ENCODE results near the gene TPPP2. TPM values are rescaled to one million over a fixed set of nuclear protein-coding genes. Genes with fewer than 3 reads are reported as not detected.

TPPP2 gene
- total and polyA plus RNA-seq, 10 of the 15 experiments (the other 5 are each of a cell fraction or from before 2014, with no cell fraction given): not detected

DNA sequence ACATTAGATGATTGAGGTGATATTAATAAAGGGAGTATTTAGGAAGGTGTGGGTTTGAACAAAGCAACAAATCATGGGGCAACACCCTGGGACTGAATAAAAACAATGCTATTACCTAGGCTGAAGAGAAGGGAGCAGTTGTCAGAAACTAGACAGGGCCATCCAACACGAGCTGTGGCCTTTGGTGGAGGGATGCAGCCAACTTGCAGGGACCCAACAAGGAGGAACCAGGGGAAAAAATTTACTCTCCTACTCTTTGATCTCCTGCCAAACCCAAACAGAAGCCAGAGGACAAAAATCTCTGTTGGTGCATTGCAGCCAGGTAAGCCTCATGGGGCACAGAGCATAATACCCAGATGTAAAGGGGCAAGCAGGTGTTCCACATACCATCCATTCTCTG lies 18.9 kb upstream of the TPPP2 start:
- TF ChIP-seq HCFC1 (IDR thresholded peaks at IDR 0.05; ENCODE audit: low read length) (no peak), FOXK2 (IDR thresholded peaks at IDR 0.05) (no peak), MEF2A (IDR thresholded peaks at IDR 0.05; ENCODE audit: insufficient read depth, low read depth, low read length) (no peak), IRF4 (IDR thresholded peaks at IDR 0.05; ENCODE audit: low read depth, low read length) (no peak), SUPT20H (IDR thresholded peaks at IDR 0.05; ENCODE audit: borderline replicate concordance, control insufficient read depth, low read depth, low read length) (no peak), MYB (IDR thresholded peaks at IDR 0.05; ENCODE audit: borderline replicate concordance, low read depth, low read length) (no peak), MTA3 (IDR thresholded peaks at IDR 0.05; ENCODE audit: borderline replicate concordance, low read length) (no peak), ZNF24 (IDR thresholded peaks at IDR 0.05) (no peak), SRF (IDR thresholded peaks at IDR 0.05; ENCODE audit: low read depth in 2 of 2, low read length in 2 of 2) (no peak), LARP7 (IDR thresholded peaks at IDR 0.05) (no peak), ZNF384 (IDR thresholded peaks at IDR 0.05; ENCODE audit: borderline replicate concordance, low read depth, low read length) (no peak), NR2C1 (IDR thresholded peaks at IDR 0.05) (no peak)
- TF ChIP-seq, protein P1, sequence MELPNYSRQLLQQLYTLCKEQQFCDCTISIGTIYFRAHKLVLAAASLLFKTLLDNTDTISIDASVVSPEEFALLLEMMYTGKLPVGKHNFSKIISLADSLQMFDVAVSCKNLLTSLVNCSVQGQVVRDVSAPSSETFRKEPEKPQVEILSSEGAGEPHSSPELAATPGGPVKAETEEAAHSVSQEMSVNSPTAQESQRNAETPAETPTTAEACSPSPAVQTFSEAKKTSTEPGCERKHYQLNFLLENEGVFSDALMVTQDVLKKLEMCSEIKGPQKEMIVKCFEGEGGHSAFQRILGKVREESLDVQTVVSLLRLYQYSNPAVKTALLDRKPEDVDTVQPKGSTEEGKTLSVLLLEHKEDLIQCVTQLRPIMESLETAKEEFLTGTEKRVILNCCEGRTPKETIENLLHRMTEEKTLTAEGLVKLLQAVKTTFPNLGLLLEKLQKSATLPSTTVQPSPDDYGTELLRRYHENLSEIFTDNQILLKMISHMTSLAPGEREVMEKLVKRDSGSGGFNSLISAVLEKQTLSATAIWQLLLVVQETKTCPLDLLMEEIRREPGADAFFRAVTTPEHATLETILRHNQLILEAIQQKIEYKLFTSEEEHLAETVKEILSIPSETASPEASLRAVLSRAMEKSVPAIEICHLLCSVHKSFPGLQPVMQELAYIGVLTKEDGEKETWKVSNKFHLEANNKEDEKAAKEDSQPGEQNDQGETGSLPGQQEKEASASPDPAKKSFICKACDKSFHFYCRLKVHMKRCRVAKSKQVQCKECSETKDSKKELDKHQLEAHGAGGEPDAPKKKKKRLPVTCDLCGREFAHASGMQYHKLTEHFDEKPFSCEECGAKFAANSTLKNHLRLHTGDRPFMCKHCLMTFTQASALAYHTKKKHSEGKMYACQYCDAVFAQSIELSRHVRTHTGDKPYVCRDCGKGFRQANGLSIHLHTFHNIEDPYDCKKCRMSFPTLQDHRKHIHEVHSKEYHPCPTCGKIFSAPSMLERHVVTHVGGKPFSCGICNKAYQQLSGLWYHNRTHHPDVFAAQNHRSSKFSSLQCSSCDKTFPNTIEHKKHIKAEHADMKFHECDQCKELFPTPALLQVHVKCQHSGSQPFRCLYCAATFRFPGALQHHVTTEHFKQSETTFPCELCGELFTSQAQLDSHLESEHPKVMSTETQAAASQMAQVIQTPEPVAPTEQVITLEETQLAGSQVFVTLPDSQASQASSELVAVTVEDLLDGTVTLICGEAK (IDR thresholded peaks at IDR 0.05; ENCODE audit: borderline replicate concordance): no peak
- TF ChIP-seq, protein P2, sequence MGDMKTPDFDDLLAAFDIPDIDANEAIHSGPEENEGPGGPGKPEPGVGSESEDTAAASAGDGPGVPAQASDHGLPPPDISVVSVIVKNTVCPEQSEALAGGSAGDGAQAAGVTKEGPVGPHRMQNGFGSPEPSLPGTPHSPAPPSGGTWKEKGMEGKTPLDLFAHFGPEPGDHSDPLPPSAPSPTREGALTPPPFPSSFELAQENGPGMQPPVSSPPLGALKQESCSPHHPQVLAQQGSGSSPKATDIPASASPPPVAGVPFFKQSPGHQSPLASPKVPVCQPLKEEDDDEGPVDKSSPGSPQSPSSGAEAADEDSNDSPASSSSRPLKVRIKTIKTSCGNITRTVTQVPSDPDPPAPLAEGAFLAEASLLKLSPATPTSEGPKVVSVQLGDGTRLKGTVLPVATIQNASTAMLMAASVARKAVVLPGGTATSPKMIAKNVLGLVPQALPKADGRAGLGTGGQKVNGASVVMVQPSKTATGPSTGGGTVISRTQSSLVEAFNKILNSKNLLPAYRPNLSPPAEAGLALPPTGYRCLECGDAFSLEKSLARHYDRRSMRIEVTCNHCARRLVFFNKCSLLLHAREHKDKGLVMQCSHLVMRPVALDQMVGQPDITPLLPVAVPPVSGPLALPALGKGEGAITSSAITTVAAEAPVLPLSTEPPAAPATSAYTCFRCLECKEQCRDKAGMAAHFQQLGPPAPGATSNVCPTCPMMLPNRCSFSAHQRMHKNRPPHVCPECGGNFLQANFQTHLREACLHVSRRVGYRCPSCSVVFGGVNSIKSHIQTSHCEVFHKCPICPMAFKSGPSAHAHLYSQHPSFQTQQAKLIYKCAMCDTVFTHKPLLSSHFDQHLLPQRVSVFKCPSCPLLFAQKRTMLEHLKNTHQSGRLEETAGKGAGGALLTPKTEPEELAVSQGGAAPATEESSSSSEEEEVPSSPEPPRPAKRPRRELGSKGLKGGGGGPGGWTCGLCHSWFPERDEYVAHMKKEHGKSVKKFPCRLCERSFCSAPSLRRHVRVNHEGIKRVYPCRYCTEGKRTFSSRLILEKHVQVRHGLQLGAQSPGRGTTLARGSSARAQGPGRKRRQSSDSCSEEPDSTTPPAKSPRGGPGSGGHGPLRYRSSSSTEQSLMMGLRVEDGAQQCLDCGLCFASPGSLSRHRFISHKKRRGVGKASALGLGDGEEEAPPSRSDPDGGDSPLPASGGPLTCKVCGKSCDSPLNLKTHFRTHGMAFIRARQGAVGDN (IDR thresholded peaks at IDR 0.05): no peak
- TF ChIP-seq, protein P3, sequence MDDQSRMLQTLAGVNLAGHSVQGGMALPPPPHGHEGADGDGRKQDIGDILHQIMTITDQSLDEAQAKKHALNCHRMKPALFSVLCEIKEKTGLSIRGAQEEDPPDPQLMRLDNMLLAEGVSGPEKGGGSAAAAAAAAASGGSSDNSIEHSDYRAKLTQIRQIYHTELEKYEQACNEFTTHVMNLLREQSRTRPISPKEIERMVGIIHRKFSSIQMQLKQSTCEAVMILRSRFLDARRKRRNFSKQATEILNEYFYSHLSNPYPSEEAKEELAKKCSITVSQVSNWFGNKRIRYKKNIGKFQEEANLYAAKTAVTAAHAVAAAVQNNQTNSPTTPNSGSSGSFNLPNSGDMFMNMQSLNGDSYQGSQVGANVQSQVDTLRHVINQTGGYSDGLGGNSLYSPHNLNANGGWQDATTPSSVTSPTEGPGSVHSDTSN (IDR thresholded peaks at IDR 0.05; ENCODE audit: insufficient replicate concordance, low read depth, low read length): no peak
- no peaks in the 10 kb centered on the region for H3K4me1 ChIP-seq (ENCODE audit: control insufficient read depth, insufficient read depth, low read length)
- H3K36me3 ChIP-seq (ENCODE audit: control insufficient read depth in 2 of 2, insufficient read depth in 2 of 2, low read length in 1 of 2): no peaks in the 10 kb centered on the region
- H3K9ac ChIP-seq (ENCODE audit: control insufficient read depth, insufficient read depth, low read length): no peak overlapping the region
- no TSS peak for BruUV-seq (replicated peaks)
- ChIA-PET POLR2A (no interaction called here), RAD21 (ENCODE audit: unreplicated experiment) (interaction anchor here (1.3 kb wide), 1 partner anchor 29 kb away, joined by 4 read pairs; no protein-coding TSS in a partner anchor), SMC1A (ENCODE audit: uncharacterized antibody, unreplicated experiment) (interaction anchor here (5.6 kb wide), 1 partner anchor 94 kb away, joined by 99 read pairs; the partner anchor contains the start of gene TMEM253), CTCF (interaction anchor here (0.6 to 10.7 kb wide), 7 partner anchors 25 to 515 kb away, joined by 3 to 253 read pairs (median 13); partner anchors contain the start of gene TMEM253)
- H3K9me3 ChIP-seq (replicated peaks; ENCODE audit: control insufficient read depth, insufficient read depth, low read length): no peaks in the 10 kb centered on the region
- H4K20me1 ChIP-seq (ENCODE audit: control insufficient read depth, insufficient read depth): no peaks in the 10 kb centered on the region
- H3K27ac ChIP-seq (ENCODE audit: control insufficient read depth, insufficient read depth): no peak overlapping the region
- H3K4me3 ChIP-seq: no peak overlapping the region
- ATAC-seq (no peak), FAIRE-seq (no peak), DNase-seq (ENCODE audit: low read depth, low spot score) (no peak)
- H3K4me2 ChIP-seq (ENCODE audit: control insufficient read depth, insufficient read depth): no peak overlapping the region
- peaks cover 0 to 1% of the 10 kb centered on the region in 2 experiments; a peak in 1 of 4 replicates for H3K27me3 ChIP-seq (replicated peaks in 1 of 2; ENCODE audit: control insufficient read depth in 2 of 2, insufficient read depth in 2 of 2, low read length in 1 of 2)
- in situ Hi-C loops (cut with MboI): no loop called here
- H3K79me2 ChIP-seq (ENCODE audit: control insufficient read depth, insufficient read depth, low read length): no peaks in the 10 kb centered on the region
- intact Hi-C loops (cut with micrococcal nuclease; ENCODE audit: unreplicated experiment): no loop called here
- WGBS (ENCODE audit: insufficient coverage, insufficient replicate concordance, low lambda C conversion rate, missing lambda C conversion rate): 0% methylated on average over 1 of the region's 1 CpG
- H2AFZ ChIP-seq (ENCODE audit: control insufficient read depth, low read depth, low read length): no peak overlapping the region

Measured in GM12878 (cell line).